ENCODE results near the gene RPL12. TPM values are rescaled to one million over a fixed set of nuclear protein-coding genes. Genes with fewer than 3 reads are reported as not detected.

The RPL12 gene
- total RNA-seq, 4 donors from 2014 or later: 1,054 to 2,042 (median 1,540) TPM

GRCh38 chr9:127497656-127498290 is 46.6 kb upstream of the RPL12 start:
- Histone ChIP-seq H3K27me3 (no peaks in the 10 kb centered on the region), H3K9me3 (no peaks in the 10 kb centered on the region), H3K36me3 (peaks cover 0 to 8% (median 2%) of the 10 kb centered on the region in 4 donors), H3K27ac (no peak overlapping the region), H3K4me3 (no peak overlapping the region), H3K4me1 (peaks cover 0 to 21% (median 20%) of the 10 kb centered on the region in 4 donors)
- in situ Hi-C loops (cut with MboI; ENCODE audit: low pct_ligation_motif_present in 1 of 4, low pct_unique_long_range_greater_than_20kb in 1 of 4, low sequenced_read_pairs in 3 of 4) (no loop called here), intact Hi-C loops (cut with DNase I; ENCODE audit: low total_unique reads) (no loop called here)
- no peak for DNase-seq
- 93% methylated on average over 13 of the region's 13 CpGs; no CpG with 5 or more reads in 1 of the 2 donors for WGBS, 2 donors (ENCODE audit: low coverage in 1 of 2)
- TF ChIP-seq POLR2A (IDR thresholded peaks at IDR 0.05) (no peak), EP300 (IDR thresholded peaks at IDR 0.05; ENCODE audit: low read depth) (no peak), POLR2AphosphoS5 (IDR thresholded peaks at IDR 0.05) (no peak)
- TF ChIP-seq, protein P1, sequence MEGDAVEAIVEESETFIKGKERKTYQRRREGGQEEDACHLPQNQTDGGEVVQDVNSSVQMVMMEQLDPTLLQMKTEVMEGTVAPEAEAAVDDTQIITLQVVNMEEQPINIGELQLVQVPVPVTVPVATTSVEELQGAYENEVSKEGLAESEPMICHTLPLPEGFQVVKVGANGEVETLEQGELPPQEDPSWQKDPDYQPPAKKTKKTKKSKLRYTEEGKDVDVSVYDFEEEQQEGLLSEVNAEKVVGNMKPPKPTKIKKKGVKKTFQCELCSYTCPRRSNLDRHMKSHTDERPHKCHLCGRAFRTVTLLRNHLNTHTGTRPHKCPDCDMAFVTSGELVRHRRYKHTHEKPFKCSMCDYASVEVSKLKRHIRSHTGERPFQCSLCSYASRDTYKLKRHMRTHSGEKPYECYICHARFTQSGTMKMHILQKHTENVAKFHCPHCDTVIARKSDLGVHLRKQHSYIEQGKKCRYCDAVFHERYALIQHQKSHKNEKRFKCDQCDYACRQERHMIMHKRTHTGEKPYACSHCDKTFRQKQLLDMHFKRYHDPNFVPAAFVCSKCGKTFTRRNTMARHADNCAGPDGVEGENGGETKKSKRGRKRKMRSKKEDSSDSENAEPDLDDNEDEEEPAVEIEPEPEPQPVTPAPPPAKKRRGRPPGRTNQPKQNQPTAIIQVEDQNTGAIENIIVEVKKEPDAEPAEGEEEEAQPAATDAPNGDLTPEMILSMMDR (IDR thresholded peaks at IDR 0.05): no peak

- H3K27me3 ChIP-seq: no peaks in the 10 kb centered on the region
- no peak overlapping the region for H3K4me3 ChIP-seq
- in situ Hi-C loops (cut with MboI; ENCODE audit: low pct_ligation_motif_present in 1 of 4, low pct_unique_long_range_greater_than_20kb in 1 of 4, low sequenced_read_pairs in 3 of 4) (no loop called here), intact Hi-C loops (cut with DNase I; ENCODE audit: low total_unique reads) (no loop called here)
- no peak for TF ChIP-seq EP300 (IDR thresholded peaks at IDR 0.05; ENCODE audit: low read depth)
- TF ChIP-seq POLR2AphosphoS5 (IDR thresholded peaks at IDR 0.05): no peak
- TF ChIP-seq POLR2A (IDR thresholded peaks at IDR 0.05): no peak
- TF ChIP-seq, protein P1 (IDR thresholded peaks at IDR 0.05): no peak
- DNase-seq: no peak
- H3K9me3 ChIP-seq: no peaks in the 10 kb centered on the region
- no CpG with 5 or more reads among the region's 12 CpGs for WGBS, 2 donors (ENCODE audit: low coverage in 1 of 2)
- H3K36me3 ChIP-seq: peaks cover 0 to 6% (median 2%) of the 10 kb centered on the region in 4 donors
- peaks cover 0 to 21% (median 20%) of the 10 kb centered on the region in 4 donors for H3K4me1 ChIP-seq
- H3K27ac ChIP-seq: no peak overlapping the region
These were observed 45.8 kb upstream of the RPL12 start for GRCh38 chr9:127496974-127497373.

DNA sequence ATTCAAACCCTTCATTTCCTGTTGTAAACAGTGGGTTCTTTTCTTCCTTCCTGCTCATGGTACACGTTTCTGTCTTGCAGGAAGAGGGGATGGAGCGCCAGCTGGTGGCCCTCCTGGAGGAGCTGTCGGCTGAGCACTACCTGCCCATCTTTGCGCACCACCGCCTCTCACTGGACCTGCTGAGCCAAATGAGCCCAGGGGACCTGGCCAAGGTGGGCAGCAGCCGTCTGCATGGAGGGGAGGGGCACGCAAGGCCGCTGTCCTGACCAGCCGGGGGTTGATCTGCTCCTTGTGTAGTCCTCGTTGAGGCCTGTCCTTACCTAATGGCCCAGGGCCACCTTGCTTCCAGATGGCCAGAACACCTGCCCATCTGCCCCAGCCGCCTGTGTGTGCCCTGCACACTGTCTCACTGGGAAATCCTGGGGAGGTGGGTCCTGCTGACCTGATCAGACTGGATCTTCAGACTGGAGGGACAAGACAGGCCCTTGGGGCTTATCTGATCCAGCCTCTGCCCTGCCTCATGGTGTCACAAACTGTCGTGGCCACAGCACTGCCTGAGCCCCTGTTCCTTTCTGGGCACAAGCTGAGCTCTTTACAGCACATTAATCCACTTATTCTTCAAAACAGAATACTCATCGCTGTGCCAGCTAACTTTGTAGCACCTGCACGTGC is 44.8 kb upstream of the RPL12 start:
- no peak for DNase-seq
- TF ChIP-seq, protein P1 (IDR thresholded peaks at IDR 0.05): no peak
- no peak for TF ChIP-seq POLR2AphosphoS5 (IDR thresholded peaks at IDR 0.05)
- no peak for TF ChIP-seq EP300 (IDR thresholded peaks at IDR 0.05; ENCODE audit: low read depth)
- no peak for TF ChIP-seq POLR2A (IDR thresholded peaks at IDR 0.05)
- intact Hi-C loops (cut with DNase I; ENCODE audit: low total_unique reads) (no loop called here), in situ Hi-C loops (cut with MboI; ENCODE audit: low pct_ligation_motif_present in 1 of 4, low pct_unique_long_range_greater_than_20kb in 1 of 4, low sequenced_read_pairs in 3 of 4) (no loop called here)
- 0 to 78% methylated on average over 1 to 14 of the region's 14 CpGs for WGBS, 2 donors (ENCODE audit: low coverage in 1 of 2)
- Histone ChIP-seq H3K4me1 (peaks cover 0 to 21% (median 20%) of the 10 kb centered on the region in 4 donors), H3K27me3 (no peaks in the 10 kb centered on the region), H3K27ac (peak overlapping the region; percentile 75 to 92 (median 86)), H3K36me3 (peaks cover 0 to 4% (median 0%) of the 10 kb centered on the region in 4 donors), H3K4me3 (no peak overlapping the region), H3K9me3 (no peaks in the 10 kb centered on the region)

GRCh38 chr9:127494304-127494702 is 43.1 kb upstream of the RPL12 start:
- Histone ChIP-seq H3K27ac (peak overlapping the region; percentile 75 to 92 (median 86)), H3K27me3 (no peaks in the 10 kb centered on the region), H3K4me3 (no peak overlapping the region), H3K4me1 (peaks cover 0 to 21% (median 20%) of the 10 kb centered on the region in 4 donors), H3K36me3 (peaks cover 0 to 5% (median 0%) of the 10 kb centered on the region in 4 donors), H3K9me3 (no peaks in the 10 kb centered on the region)
- in situ Hi-C loops (cut with MboI; ENCODE audit: low pct_ligation_motif_present in 1 of 4, low pct_unique_long_range_greater_than_20kb in 1 of 4, low sequenced_read_pairs in 3 of 4) (no loop called here), intact Hi-C loops (cut with DNase I; ENCODE audit: low total_unique reads) (no loop called here)
- DNase-seq: no peak
- WGBS, 2 donors (ENCODE audit: low coverage in 1 of 2): 61 to 74% methylated on average over 6 to 9 of the region's 9 CpGs
- TF ChIP-seq POLR2AphosphoS5 (IDR thresholded peaks at IDR 0.05) (no peak), POLR2A (IDR thresholded peaks at IDR 0.05) (no peak), EP300 (IDR thresholded peaks at IDR 0.05; ENCODE audit: low read depth) (no peak)
- TF ChIP-seq, protein P1 (IDR thresholded peaks at IDR 0.05): no peak
